Measurements from ENCODE around the gene HS3ST5.

Gene HS3ST5

GRCh38 chr6:114342826-114343781, at the start of gene HS3ST5:
TSS of gene HS3ST5 (minus strand) at chr6:114343023. CDS start at chr6:114062845, 280,178 bp downstream.
- DNase-seq (ENCODE audit: extremely low read depth, low read depth): no peak
- TF ChIP-seq, protein P1, sequence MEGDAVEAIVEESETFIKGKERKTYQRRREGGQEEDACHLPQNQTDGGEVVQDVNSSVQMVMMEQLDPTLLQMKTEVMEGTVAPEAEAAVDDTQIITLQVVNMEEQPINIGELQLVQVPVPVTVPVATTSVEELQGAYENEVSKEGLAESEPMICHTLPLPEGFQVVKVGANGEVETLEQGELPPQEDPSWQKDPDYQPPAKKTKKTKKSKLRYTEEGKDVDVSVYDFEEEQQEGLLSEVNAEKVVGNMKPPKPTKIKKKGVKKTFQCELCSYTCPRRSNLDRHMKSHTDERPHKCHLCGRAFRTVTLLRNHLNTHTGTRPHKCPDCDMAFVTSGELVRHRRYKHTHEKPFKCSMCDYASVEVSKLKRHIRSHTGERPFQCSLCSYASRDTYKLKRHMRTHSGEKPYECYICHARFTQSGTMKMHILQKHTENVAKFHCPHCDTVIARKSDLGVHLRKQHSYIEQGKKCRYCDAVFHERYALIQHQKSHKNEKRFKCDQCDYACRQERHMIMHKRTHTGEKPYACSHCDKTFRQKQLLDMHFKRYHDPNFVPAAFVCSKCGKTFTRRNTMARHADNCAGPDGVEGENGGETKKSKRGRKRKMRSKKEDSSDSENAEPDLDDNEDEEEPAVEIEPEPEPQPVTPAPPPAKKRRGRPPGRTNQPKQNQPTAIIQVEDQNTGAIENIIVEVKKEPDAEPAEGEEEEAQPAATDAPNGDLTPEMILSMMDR (IDR thresholded peaks at IDR 0.05; ENCODE audit: low read depth, low read length, missing control alignments): peak; percentile 14
- peak within 1 kb of the TSS; percentile 32 for H3K4me3 ChIP-seq (replicated peaks; ENCODE audit: low read depth, low read length)

GRCh38 chr6:114390176-114390575, 47.4 kb upstream of the HS3ST5 start:
- no peak for DNase-seq (ENCODE audit: extremely low read depth, low read depth)
- no peak overlapping the region for H3K4me3 ChIP-seq (replicated peaks; ENCODE audit: low read depth, low read length)
- TF ChIP-seq, protein P1 (IDR thresholded peaks at IDR 0.05; ENCODE audit: low read depth, low read length, missing control alignments): no peak

DNA sequence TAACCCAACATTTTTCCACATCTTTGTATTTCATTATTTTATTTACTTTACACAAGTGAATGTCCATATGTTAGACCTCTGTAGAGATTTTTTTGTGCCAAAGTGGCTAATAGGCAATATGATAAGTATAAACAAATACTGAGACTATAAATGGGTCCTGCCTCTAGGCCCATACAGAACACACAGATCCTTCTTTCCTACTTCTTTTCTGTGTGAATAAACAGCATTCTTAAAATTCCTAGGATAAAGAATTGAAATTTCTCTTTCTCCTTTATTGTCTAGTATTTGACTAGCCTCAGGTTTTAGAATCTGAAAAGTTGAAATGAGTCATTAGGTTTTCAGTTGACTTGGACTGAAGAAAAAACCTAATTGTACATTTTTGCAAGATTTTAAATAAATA, 46.3 kb upstream of the HS3ST5 start:
- TF ChIP-seq, protein P1 (IDR thresholded peaks at IDR 0.05; ENCODE audit: low read depth, low read length, missing control alignments): no peak
- no peak overlapping the region for H3K4me3 ChIP-seq (replicated peaks; ENCODE audit: low read depth, low read length)
- DNase-seq (ENCODE audit: extremely low read depth, low read depth): no peak

GRCh38 chr6:114382406-114382805, 39.6 kb upstream of the HS3ST5 start:
- DNase-seq (ENCODE audit: extremely low read depth, low read depth): no peak
- TF ChIP-seq, protein P1 (IDR thresholded peaks at IDR 0.05; ENCODE audit: low read depth, low read length, missing control alignments): no peak
- no peak overlapping the region for H3K4me3 ChIP-seq (replicated peaks; ENCODE audit: low read depth, low read length)

- TF ChIP-seq, protein P1 (IDR thresholded peaks at IDR 0.05; ENCODE audit: low read depth, low read length, missing control alignments): no peak
- no peak for DNase-seq (ENCODE audit: extremely low read depth, low read depth)
- no peak overlapping the region for H3K4me3 ChIP-seq (replicated peaks; ENCODE audit: low read depth, low read length)
Observed at GRCh38 chr6:114377881-114378280, 35.1 kb upstream of the HS3ST5 start.

DNA sequence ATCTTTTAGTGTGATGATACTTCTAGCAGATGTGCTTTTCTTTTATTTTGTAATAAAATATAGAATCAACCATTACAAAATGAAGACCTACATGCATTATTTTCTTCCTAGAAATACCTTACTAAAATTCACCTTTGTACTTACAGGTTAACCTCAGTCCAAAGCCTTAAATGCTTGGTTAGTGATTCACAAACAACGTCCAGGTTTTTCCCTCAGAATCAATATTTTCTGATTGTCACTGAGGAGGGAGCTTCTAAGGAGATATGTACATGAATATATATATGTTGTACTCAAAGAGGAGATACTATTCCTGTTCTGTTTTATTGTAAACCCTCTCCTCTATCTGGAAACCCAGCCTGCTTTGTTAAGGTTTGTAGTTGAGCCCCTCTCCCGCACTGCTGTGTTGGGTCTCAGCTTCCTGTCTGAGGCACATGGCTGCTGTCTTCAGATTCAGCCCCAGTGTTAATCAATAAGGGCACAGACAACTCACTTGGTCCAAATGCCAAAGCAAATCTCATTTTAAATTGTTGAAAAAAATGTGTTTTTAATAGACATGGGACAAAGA, 33.9 kb upstream of the HS3ST5 start:
- H3K4me3 ChIP-seq (replicated peaks; ENCODE audit: low read depth, low read length): no peak overlapping the region
- TF ChIP-seq, protein P1 (IDR thresholded peaks at IDR 0.05; ENCODE audit: low read depth, low read length, missing control alignments): no peak
- DNase-seq (ENCODE audit: extremely low read depth, low read depth): no peak
